ENCODE results near the gene ADGRG3.

Gene ADGRG3

DNA sequence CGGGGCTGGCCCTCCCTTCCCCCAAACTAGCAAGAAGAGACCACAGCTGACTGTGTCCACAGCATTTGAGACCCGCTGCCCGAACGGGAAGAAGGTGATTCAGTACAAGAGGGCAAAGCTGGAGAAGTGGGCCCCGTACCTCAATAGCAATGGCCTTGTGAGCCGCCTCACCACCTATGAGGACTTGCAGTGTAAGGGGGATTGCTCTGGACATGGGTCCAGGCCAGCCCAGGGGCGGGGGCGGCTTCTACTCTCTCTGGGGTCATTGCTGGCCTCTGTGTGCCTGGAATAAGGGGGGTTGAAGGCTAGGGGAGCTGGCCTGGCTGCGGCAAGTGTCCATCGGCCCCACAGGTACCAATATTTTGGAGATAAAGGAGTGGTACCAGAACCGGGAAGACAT is 54.5 kb downstream of the ADGRG3 start:
- H3K36me3 ChIP-seq (ENCODE audit: insufficient read depth, low read length): no peaks in the 10 kb centered on the region
- no peak overlapping the region for H2AFZ ChIP-seq (ENCODE audit: low read depth, low read length)
- H3K4me1 ChIP-seq (ENCODE audit: insufficient read depth, low read length): no peaks in the 10 kb centered on the region
- H3K27ac ChIP-seq (ENCODE audit: low read length): no peak overlapping the region
- H3K4me2 ChIP-seq (ENCODE audit: insufficient read depth, low read length): no peak overlapping the region
- TF ChIP-seq EZH2 (IDR thresholded peaks at IDR 0.05; ENCODE audit: borderline replicate concordance, low read depth, low read length, severe bottlenecking): no peak
- TF ChIP-seq, protein P1, sequence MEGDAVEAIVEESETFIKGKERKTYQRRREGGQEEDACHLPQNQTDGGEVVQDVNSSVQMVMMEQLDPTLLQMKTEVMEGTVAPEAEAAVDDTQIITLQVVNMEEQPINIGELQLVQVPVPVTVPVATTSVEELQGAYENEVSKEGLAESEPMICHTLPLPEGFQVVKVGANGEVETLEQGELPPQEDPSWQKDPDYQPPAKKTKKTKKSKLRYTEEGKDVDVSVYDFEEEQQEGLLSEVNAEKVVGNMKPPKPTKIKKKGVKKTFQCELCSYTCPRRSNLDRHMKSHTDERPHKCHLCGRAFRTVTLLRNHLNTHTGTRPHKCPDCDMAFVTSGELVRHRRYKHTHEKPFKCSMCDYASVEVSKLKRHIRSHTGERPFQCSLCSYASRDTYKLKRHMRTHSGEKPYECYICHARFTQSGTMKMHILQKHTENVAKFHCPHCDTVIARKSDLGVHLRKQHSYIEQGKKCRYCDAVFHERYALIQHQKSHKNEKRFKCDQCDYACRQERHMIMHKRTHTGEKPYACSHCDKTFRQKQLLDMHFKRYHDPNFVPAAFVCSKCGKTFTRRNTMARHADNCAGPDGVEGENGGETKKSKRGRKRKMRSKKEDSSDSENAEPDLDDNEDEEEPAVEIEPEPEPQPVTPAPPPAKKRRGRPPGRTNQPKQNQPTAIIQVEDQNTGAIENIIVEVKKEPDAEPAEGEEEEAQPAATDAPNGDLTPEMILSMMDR (IDR thresholded peaks at IDR 0.05; ENCODE audit: borderline replicate concordance, extremely low read depth, low read length, poor library complexity, severe bottlenecking): no peak
- H3K4me3 ChIP-seq (ENCODE audit: low read depth in 1 of 2, low read length in 2 of 2): no peak overlapping the region
- H3K79me2 ChIP-seq (ENCODE audit: insufficient read depth, low read length): no peaks in the 10 kb centered on the region
- ATAC-seq (ENCODE audit: insufficient read depth, low read depth) (no peak), DNase-seq (no peak)
- no peak overlapping the region for H3K9ac ChIP-seq (ENCODE audit: low read depth, low read length)
- no peaks in the 10 kb centered on the region for H3K9me3 ChIP-seq (ENCODE audit: insufficient read depth, low read length, severe bottlenecking)
- no peaks in the 10 kb centered on the region for H3K27me3 ChIP-seq (ENCODE audit: insufficient read depth, low read length, poor library complexity)
- no peaks in the 10 kb centered on the region for H4K20me1 ChIP-seq (ENCODE audit: insufficient read depth, low read length)

DNA sequence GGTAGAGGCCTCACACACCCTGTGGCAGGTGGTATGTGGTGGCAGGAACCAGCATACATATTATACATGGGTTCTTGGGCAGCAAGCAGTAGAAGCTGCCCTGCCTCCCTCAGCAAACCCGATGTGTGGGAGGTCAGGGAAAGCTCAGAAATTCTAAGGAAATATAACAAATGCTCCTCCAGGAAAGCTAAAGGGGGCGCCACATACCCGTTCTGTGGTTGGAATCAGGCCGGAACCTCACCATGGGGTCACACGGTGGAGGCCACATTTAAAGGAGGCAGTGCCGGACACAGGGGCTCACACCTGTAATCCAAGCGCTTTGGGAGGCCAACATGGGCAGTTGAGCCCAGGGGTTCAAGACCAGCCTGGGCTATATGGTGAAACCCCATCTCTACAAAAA is 55.1 kb downstream of the ADGRG3 start:
- H2AFZ ChIP-seq (ENCODE audit: low read depth, low read length): no peak overlapping the region
- DNase-seq: no peak
- no peak overlapping the region for H3K4me2 ChIP-seq (ENCODE audit: insufficient read depth, low read length)
- no peaks in the 10 kb centered on the region for H3K4me1 ChIP-seq (ENCODE audit: insufficient read depth, low read length)
- no peak overlapping the region for H3K27ac ChIP-seq (ENCODE audit: low read length)
- H4K20me1 ChIP-seq (ENCODE audit: insufficient read depth, low read length): no peaks in the 10 kb centered on the region
- H3K9me3 ChIP-seq (ENCODE audit: insufficient read depth, low read length, severe bottlenecking): no peaks in the 10 kb centered on the region
- TF ChIP-seq, protein P1 (IDR thresholded peaks at IDR 0.05; ENCODE audit: borderline replicate concordance, extremely low read depth, low read length, poor library complexity, severe bottlenecking): peak; percentile 9
- no peak for TF ChIP-seq EZH2 (IDR thresholded peaks at IDR 0.05; ENCODE audit: borderline replicate concordance, low read depth, low read length, severe bottlenecking)
- no peak overlapping the region for H3K4me3 ChIP-seq (ENCODE audit: low read depth in 1 of 2, low read length in 2 of 2)
- no peak for ATAC-seq (ENCODE audit: insufficient read depth, low read depth)
- H3K27me3 ChIP-seq (ENCODE audit: insufficient read depth, low read length, poor library complexity): no peaks in the 10 kb centered on the region
- no peaks in the 10 kb centered on the region for H3K36me3 ChIP-seq (ENCODE audit: insufficient read depth, low read length)
- H3K79me2 ChIP-seq (ENCODE audit: insufficient read depth, low read length): no peaks in the 10 kb centered on the region
- no peak overlapping the region for H3K9ac ChIP-seq (ENCODE audit: low read depth, low read length)

DNA sequence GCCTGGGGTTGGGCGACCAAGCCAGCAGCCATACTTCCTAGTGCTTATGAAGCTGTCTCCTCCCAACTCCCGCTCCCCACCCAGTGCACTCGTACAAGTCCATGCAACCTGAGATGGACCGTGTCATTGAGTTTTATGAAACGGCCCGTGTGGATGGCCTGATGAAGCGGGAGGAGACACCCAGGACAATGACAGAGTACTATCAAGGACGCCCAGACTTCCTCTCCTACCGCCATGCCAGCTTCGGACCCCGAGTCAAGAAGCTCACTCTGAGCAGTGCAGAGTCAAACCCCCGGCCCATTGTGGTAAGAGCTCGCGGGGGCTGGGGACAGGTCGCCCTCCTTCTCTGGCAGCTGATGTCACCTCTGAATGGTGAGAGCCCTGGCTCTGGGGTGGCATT is 56.4 kb downstream of the ADGRG3 start:
- TF ChIP-seq, protein P1 (IDR thresholded peaks at IDR 0.05; ENCODE audit: borderline replicate concordance, extremely low read depth, low read length, poor library complexity, severe bottlenecking): no peak
- no peak for TF ChIP-seq EZH2 (IDR thresholded peaks at IDR 0.05; ENCODE audit: borderline replicate concordance, low read depth, low read length, severe bottlenecking)
- Histone ChIP-seq H3K9me3 (ENCODE audit: insufficient read depth, low read length, severe bottlenecking) (no peaks in the 10 kb centered on the region), H3K4me2 (ENCODE audit: insufficient read depth, low read length) (no peak overlapping the region), H3K4me1 (ENCODE audit: insufficient read depth, low read length) (no peaks in the 10 kb centered on the region), H3K9ac (ENCODE audit: low read depth, low read length) (no peak overlapping the region), H3K27me3 (ENCODE audit: insufficient read depth, low read length, poor library complexity) (no peaks in the 10 kb centered on the region), H2AFZ (ENCODE audit: low read depth, low read length) (no peak overlapping the region), H3K27ac (ENCODE audit: low read length) (no peak overlapping the region), H4K20me1 (ENCODE audit: insufficient read depth, low read length) (no peaks in the 10 kb centered on the region), H3K79me2 (ENCODE audit: insufficient read depth, low read length) (no peaks in the 10 kb centered on the region), H3K4me3 (ENCODE audit: low read depth in 1 of 2, low read length in 2 of 2) (no peak overlapping the region), H3K36me3 (ENCODE audit: insufficient read depth, low read length) (no peaks in the 10 kb centered on the region)
- ATAC-seq (ENCODE audit: insufficient read depth, low read depth) (no peak), DNase-seq (no peak)

DNA sequence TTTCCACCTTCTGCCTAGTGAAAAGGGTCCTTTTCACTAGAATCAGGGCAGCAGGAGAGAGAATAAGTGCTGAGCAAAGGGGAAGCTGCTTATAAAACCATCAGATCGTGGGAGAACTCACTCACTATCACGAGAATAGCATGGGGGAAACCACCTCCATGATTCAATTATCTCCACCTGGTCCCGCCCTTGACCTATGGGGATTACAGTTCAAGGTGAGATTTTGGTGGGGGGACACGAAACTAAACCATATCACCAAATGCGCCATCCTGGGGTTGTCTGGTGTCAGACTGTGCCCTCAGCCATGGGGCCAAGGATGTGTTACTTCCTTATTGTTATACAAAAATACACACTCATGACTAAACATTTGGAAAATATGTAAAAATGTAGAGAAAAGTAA is 57.0 kb downstream of the ADGRG3 start:
- Histone ChIP-seq H3K27ac (ENCODE audit: low read length) (no peak overlapping the region), H3K4me2 (ENCODE audit: insufficient read depth, low read length) (no peak overlapping the region)

More for the DNA sequence above, 57.0 kb downstream of the ADGRG3 start:
- H3K36me3 ChIP-seq (ENCODE audit: insufficient read depth, low read length): no peaks in the 10 kb centered on the region
- H3K4me1 ChIP-seq (ENCODE audit: insufficient read depth, low read length): no peaks in the 10 kb centered on the region
- no peaks in the 10 kb centered on the region for H4K20me1 ChIP-seq (ENCODE audit: insufficient read depth, low read length)
- no peak overlapping the region for H3K9ac ChIP-seq (ENCODE audit: low read depth, low read length)
- ATAC-seq (ENCODE audit: insufficient read depth, low read depth) (no peak), DNase-seq (no peak)
- no peak overlapping the region for H2AFZ ChIP-seq (ENCODE audit: low read depth, low read length)
- H3K27me3 ChIP-seq (ENCODE audit: insufficient read depth, low read length, poor library complexity): no peaks in the 10 kb centered on the region
- H3K79me2 ChIP-seq (ENCODE audit: insufficient read depth, low read length): no peaks in the 10 kb centered on the region
- no peak for TF ChIP-seq EZH2 (IDR thresholded peaks at IDR 0.05; ENCODE audit: borderline replicate concordance, low read depth, low read length, severe bottlenecking)
- TF ChIP-seq, protein P1 (IDR thresholded peaks at IDR 0.05; ENCODE audit: borderline replicate concordance, extremely low read depth, low read length, poor library complexity, severe bottlenecking): no peak
- H3K9me3 ChIP-seq (ENCODE audit: insufficient read depth, low read length, severe bottlenecking): no peaks in the 10 kb centered on the region
- H3K4me3 ChIP-seq (ENCODE audit: low read depth in 1 of 2, low read length in 2 of 2): no peak overlapping the region
